H1 (cell line): ENCODE results near the gene NT5C. TPM values are rescaled to one million over a fixed set of nuclear protein-coding genes. Genes with fewer than 3 reads are reported as not detected.

ENCODE experiments used
- CTCF ChIA-PET: fragments of 300-600 bp; sonication (Branson Sonifier 250); formaldehyde crosslinking; loops from one replicate; lab custom pipeline; 2021; ENCODE audit not compliant: partially characterized antibody; lab: Charles Lee
- POLR2A ChIA-PET: fragments of 300-600 bp; sonication (Branson Sonifier 250); formaldehyde crosslinking; loops from one replicate; lab custom pipeline; 2021; ENCODE audit warnings: inconsistent platforms; ENCODE audit not compliant: partially characterized antibody; lab: Charles Lee
- DNase-seq, 2 experiments: peaks; one replicate each; pipeline versions ENCODE4 v3.0.0 to v3.0.0-alpha.2; 2010 to 2022; ENCODE audit warnings: low spot score in 2 of 2, low read depth in 1 of 2, mixed read lengths in 1 of 2
- FAIRE-seq: peaks from 2 replicates; lab custom pipeline; 2011; peaks lifted over from hg19 to GRCh38; lab: Jason Lieb, UNC
- H2AFZ ChIP-seq: 2 replicates; pipeline ENCODE4 v1.8.1; 2012; ENCODE audit warnings: low read length, inconsistent platforms
- H2AK5ac ChIP-seq: 2 replicates; pipeline ENCODE4 v1.6.1; 2013; ENCODE audit warnings: low read depth, low read length
- H2BK120ac ChIP-seq: replicated peaks from 2 replicates; pipeline ENCODE3; 2013; ENCODE audit warnings: low read depth, low read length, inconsistent platforms
- H2BK12ac ChIP-seq: 2 replicates; pipeline ENCODE4 v1.6.1; 2013; ENCODE audit warnings: low read depth, low read length
- H2BK15ac ChIP-seq: 2 replicates; pipeline ENCODE4 v1.6.1; 2013; ENCODE audit warnings: low read length
- H2BK20ac ChIP-seq: 2 replicates; pipeline ENCODE4 v1.6.1; 2013; ENCODE audit warnings: low read length
- H2BK5ac ChIP-seq: 2 replicates; pipeline ENCODE4 v1.6.1; 2013; ENCODE audit warnings: low read depth, low read length
- H3K14ac ChIP-seq: 2 replicates; pipeline ENCODE4 v1.6.1; 2013; ENCODE audit warnings: inconsistent platforms; ENCODE audit not compliant: insufficient read length
- H3K18ac ChIP-seq: 2 replicates; pipeline ENCODE4 v1.6.1; 2013; ENCODE audit warnings: low read length; ENCODE audit errors: extremely low read depth
- H3K23ac ChIP-seq: 2 replicates; pipeline ENCODE4 v1.6.1; 2013; ENCODE audit warnings: inconsistent platforms; ENCODE audit not compliant: insufficient read length
- H3K23me2 ChIP-seq: 2 replicates; pipeline ENCODE4 v1.6.1; 2013; ENCODE audit warnings: low read depth, low read length
- H3K27ac ChIP-seq: 2 replicates; pipeline ENCODE4 v1.6.1; 2011; ENCODE audit warnings: low read depth, low read length, inconsistent platforms
- H3K27me3 ChIP-seq, 4 experiments: replicated peaks in 1 of 4; 1 replicate in 1 of 4; 2 replicates in 3 of 4; pipeline versions ENCODE4 v1.6.1 to v1.8.1; 2011 to 2013; ENCODE audit warnings: low read length in 3 of 4, mild to moderate bottlenecking in 3 of 4, inconsistent platforms in 2 of 4, mixed read lengths in 2 of 4, moderate library complexity in 1 of 4; ENCODE audit not compliant: control insufficient read depth in 3 of 4, insufficient read depth in 3 of 4; ENCODE audit errors: extremely low read depth in 1 of 4
- H3K36me3 ChIP-seq, 4 experiments: 2 replicates each; pipeline versions ENCODE4 v1.6.1 to v1.8.1; 2011 to 2013; ENCODE audit warnings: mild to moderate bottlenecking in 4 of 4, low read length in 3 of 4, moderate library complexity in 2 of 4, control low read depth in 1 of 4, inconsistent platforms in 1 of 4; ENCODE audit not compliant: insufficient read depth in 4 of 4, control insufficient read depth in 2 of 4
- H3K4ac ChIP-seq: replicated peaks from 2 replicates; pipeline ENCODE3; 2013; ENCODE audit warnings: low read length, low read depth, mixed read lengths, inconsistent platforms; ENCODE audit not compliant: insufficient read length
- H3K4me1 ChIP-seq, 4 experiments: replicated peaks in 1 of 4; 1 replicate in 1 of 4; 2 replicates in 3 of 4; pipeline versions ENCODE4 v1.6.1 to v1.8.1; 2011 to 2013; ENCODE audit warnings: low read length in 3 of 4, inconsistent platforms in 2 of 4, mixed read lengths in 1 of 4; ENCODE audit not compliant: insufficient read depth in 4 of 4, control insufficient read depth in 3 of 4
- H3K4me2 ChIP-seq, 2 experiments: 2 replicates each; pipeline versions ENCODE4 v1.6.1 to v1.8.1; 2011 to 2013; ENCODE audit warnings: low read depth in 2 of 2, low read length in 2 of 2, control low read depth in 1 of 2, inconsistent platforms in 1 of 2, mild to moderate bottlenecking in 1 of 2; ENCODE audit not compliant: insufficient read depth in 1 of 2
- H3K4me3 ChIP-seq, 4 experiments: fragments of 200-600, 300-600 bp in 1 of 4; sonication (generic), shearing (Covaris generic), sonication (Bioruptor Twin) in 1 of 4; 2 replicates each; pipeline versions ENCODE4 v1.5.1 to v1.8.1; 2011 to 2016; ENCODE audit warnings: low read length in 4 of 4, low read depth in 3 of 4, control low read depth in 2 of 4, inconsistent platforms in 2 of 4, mild to moderate bottlenecking in 2 of 4, mixed read lengths in 1 of 4, moderate library complexity in 1 of 4; ENCODE audit not compliant: insufficient read depth in 2 of 4; ENCODE audit errors: extremely low read depth in 1 of 4
- H3K56ac ChIP-seq: replicated peaks from 2 replicates; pipeline ENCODE3; 2013; ENCODE audit warnings: low read depth, mild to moderate bottlenecking, mixed read lengths, low read length, inconsistent platforms; ENCODE audit not compliant: insufficient read length
- H3K79me1 ChIP-seq: 2 replicates; pipeline ENCODE4 v1.6.1; 2013; ENCODE audit warnings: low read depth, low read length, control low read depth
- H3K79me2 ChIP-seq, 2 experiments: 2 replicates each; pipeline versions ENCODE4 v1.6.1 to v1.8.1; 2012 to 2013; ENCODE audit warnings: low read length in 2 of 2, mild to moderate bottlenecking in 2 of 2, inconsistent platforms in 1 of 2; ENCODE audit not compliant: insufficient read depth in 2 of 2, control insufficient read depth in 1 of 2
- H3K9ac ChIP-seq, 4 experiments: replicated peaks in 1 of 4; 1 replicate in 1 of 4; 2 replicates in 3 of 4; pipeline versions ENCODE4 v1.6.1 to v1.8.1; 2011 to 2013; ENCODE audit warnings: low read depth in 3 of 4, low read length in 3 of 4, control low read depth in 2 of 4, mild to moderate bottlenecking in 2 of 4, moderate library complexity in 2 of 4, inconsistent platforms in 1 of 4; ENCODE audit errors: extremely low read depth in 1 of 4
- H3K9me3 ChIP-seq, 2 experiments: 2 replicates each; pipeline versions ENCODE4 v1.6.1 to v1.8.1; 2012 to 2013; ENCODE audit warnings: mild to moderate bottlenecking in 2 of 2, moderate library complexity in 2 of 2, control low read depth in 1 of 2, inconsistent platforms in 1 of 2, low read depth in 1 of 2, low read length in 1 of 2, mixed read lengths in 1 of 2; ENCODE audit not compliant: insufficient read depth in 2 of 2
- H4K20me1 ChIP-seq, 2 experiments: replicated peaks in 1 of 2; 2 replicates each; pipeline versions ENCODE3 to v1.8.1; 2011 to 2013; ENCODE audit warnings: inconsistent platforms in 2 of 2, low read length in 2 of 2, mild to moderate bottlenecking in 1 of 2; ENCODE audit not compliant: insufficient read depth in 2 of 2, control insufficient read depth in 1 of 2
- H4K5ac ChIP-seq: 2 replicates; pipeline ENCODE4 v1.6.1; 2013; ENCODE audit warnings: low read length, low read depth, mixed read lengths, inconsistent platforms; ENCODE audit not compliant: insufficient read length
- H4K8ac ChIP-seq: 2 replicates; pipeline ENCODE4 v1.8.0; 2013; ENCODE audit warnings: mild to moderate bottlenecking, moderate library complexity, low read length, inconsistent platforms; ENCODE audit not compliant: insufficient read depth; ENCODE audit errors: extremely low read depth
- H4K91ac ChIP-seq: replicated peaks from 2 replicates; pipeline ENCODE3; 2013; ENCODE audit warnings: low read length, mixed read lengths, inconsistent platforms; ENCODE audit not compliant: insufficient read length
- BACH1 ChIP-seq: IDR thresholded peaks from 2 replicates; pipeline ENCODE4 v1.6.1; 2012; ENCODE audit warnings: low read length, improper control_type of control experiment
- CBX8 ChIP-seq: fragments of 300-800, 300-1000 bp; sonication (generic); IDR thresholded peaks from 2 replicates; pipeline ENCODE4 v1.7.1; 2016; ENCODE audit warnings: low read depth, low read length, borderline replicate concordance
- EP300 ChIP-seq, 2 experiments: IDR thresholded peaks; 1 replicate in 1 of 2; 2 replicates in 1 of 2; pipeline ENCODE4 v1.6.1; 2011 to 2012; ENCODE audit warnings: low read depth in 2 of 2, low read length in 2 of 2, mild to moderate bottlenecking in 2 of 2, borderline replicate concordance in 1 of 2, inconsistent platforms in 1 of 2, moderate library complexity in 1 of 2
- HDAC6 ChIP-seq: IDR thresholded peaks from one replicate; pipeline ENCODE4 v1.7.1; 2012; ENCODE audit warnings: low read depth, mild to moderate bottlenecking, inconsistent platforms, low read length, moderate library complexity
- KDM1A ChIP-seq: fragments of 200-600, 300-600 bp; sonication (generic); IDR thresholded peaks from 2 replicates; pipeline ENCODE4 v1.7.1; 2016; ENCODE audit warnings: mild to moderate bottlenecking, low read length, borderline replicate concordance
- KDM5A ChIP-seq: fragments of 200-600 bp; IDR thresholded peaks from 2 replicates; pipeline ENCODE4 v1.7.1; 2012; ENCODE audit warnings: mild to moderate bottlenecking, low read length, inconsistent platforms, mixed read lengths
- NRF1 ChIP-seq: IDR thresholded peaks from 2 replicates; pipeline ENCODE4 v1.6.1; 2011; ENCODE audit warnings: mild to moderate bottlenecking, low read depth, low read length, improper control_type of control experiment
- PHF8 ChIP-seq: fragments of 200-600 bp; sonication (generic); conservative IDR thresholded peaks from 2 replicates; pipeline ENCODE4 v1.7.1; 2012; ENCODE audit warnings: low read depth, mild to moderate bottlenecking, inconsistent platforms, low read length, moderate library complexity
- SP1 ChIP-seq: IDR thresholded peaks from 2 replicates; pipeline ENCODE4 v1.6.1; 2011; ENCODE audit warnings: low read depth, low read length
- SRF ChIP-seq: IDR thresholded peaks from 2 replicates; pipeline ENCODE4 v1.6.1; 2011; ENCODE audit warnings: mild to moderate bottlenecking, low read depth, low read length, moderate library complexity
- WGBS, 2 experiments: shearing (Covaris generic) in 1 of 2; methylation state at CpG; one replicate each; pipeline versions ENCODE4 v1.1.6 to v1.1.7; 2013 to 2015; ENCODE audit warnings: low lambda C conversion rate in 2 of 2, mixed read lengths in 2 of 2, inconsistent platforms in 1 of 2, low coverage in 1 of 2, missing lambda C conversion rate in 1 of 2; ENCODE audit not compliant: insufficient replicate concordance in 2 of 2, insufficient coverage in 1 of 2, insufficient read length in 1 of 2; ENCODE audit errors: extremely low coverage in 1 of 2, missing lambda C conversion rate in 1 of 2; 5-methylcytosine and 5-hydroxymethylcytosine counted together
- polyA plus RNA-seq, 7 experiments: library from polyadenylated mRNA; depleted of rRNA in 3 of 7; stranded (reverse) in 5 of 7; unstranded in 2 of 7; fragments of >200 nt in 5 of 7; fragments of 200-250 nt in 2 of 7; gene quantifications; 1 replicate in 5 of 7; 2 replicates in 1 of 7; 4 replicates in 1 of 7; pipeline versions ENCODE4 v1.2.1 to v1.2.3, GENCODE V29; 2011 to 2013; ENCODE audit warnings: missing spikeins in 2 of 7, mixed read lengths in 2 of 7
- total RNA-seq: library from RNA; stranded (reverse); fragmentation: NEBNext Ultra II Directional; extraction: Animal tissue kit (Norgen Biotek cat#: 25700); gene quantifications from 2 replicates; pipeline ENCODE4 v1.2.1, GENCODE V29; 2021

Gene NT5C
- total and polyA plus RNA-seq, 2 of the 8 experiments (the other 6 are each of a cell fraction or from before 2014, with no cell fraction given): 52.1 to 66.4 TPM

GRCh38 chr17:75116737-75117136 is 14.8 kb downstream of the NT5C start:
- H2BK15ac ChIP-seq: no peak overlapping the region
- peaks cover 0 to under 1% of the 10 kb centered on the region in 2 experiments; a peak in 1 of 4 replicates for H3K79me2 ChIP-seq
- H3K9me3 ChIP-seq: no peaks in the 10 kb centered on the region
- no peak overlapping the region for H3K56ac ChIP-seq
- no peaks in the 10 kb centered on the region for H4K20me1 ChIP-seq
- DNase-seq: no peak
- no peak overlapping the region for H3K18ac ChIP-seq
- no peak overlapping the region for H2BK120ac ChIP-seq
- no peak overlapping the region for H2AK5ac ChIP-seq
- H4K8ac ChIP-seq: no peak overlapping the region
- no peak for TF ChIP-seq BACH1
- no peak for TF ChIP-seq NRF1
- TF ChIP-seq KDM5A: no peak
- no peak for TF ChIP-seq PHF8
- TF ChIP-seq CBX8: no peak
- no peak for TF ChIP-seq SRF
- no peak for TF ChIP-seq SP1
- TF ChIP-seq KDM1A: no peak
- TF ChIP-seq EP300 (IDR thresholded peaks at IDR 0.05; ENCODE audit: borderline replicate concordance in 1 of 2, low read depth in 2 of 2, low read length in 2 of 2): no peak
- no peak for TF ChIP-seq HDAC6
- TF ChIP-seq, all 59 proteins: peak for 0
- Histone ChIP-seq H2AFZ (no peak overlapping the region), H4K5ac (no peak overlapping the region), H3K27ac (no peak overlapping the region), H3K23me2 (no peaks in the 10 kb centered on the region), H3K9ac (no peak overlapping the region), H3K4me3 (no peak overlapping the region), H4K91ac (no peak overlapping the region), H3K14ac (no peak overlapping the region), H2BK5ac (no peak overlapping the region), H3K4me1 (no peaks in the 10 kb centered on the region; a peak in 1 of 7 replicates), H2BK20ac (no peak overlapping the region), H3K23ac (no peak overlapping the region), H3K36me3 (no peaks in the 10 kb centered on the region), H3K4ac (no peak overlapping the region), H3K27me3 (no peaks in the 10 kb centered on the region), H2BK12ac (no peak overlapping the region), H3K4me2 (no peak overlapping the region), H3K79me1 (no peaks in the 10 kb centered on the region; the same call in 1 of the 2 replicates)
- CTCF ChIA-PET: interaction anchor here (0.7 to 9.6 kb wide), 10 partner anchors 10 to 254 kb away, joined by 3 to 239 read pairs (median 6); partner anchors contain the start of gene NT5C
- POLR2A ChIA-PET: interaction anchor here (0.7 to 8.9 kb wide), 5 partner anchors 12 to 64 kb away, joined by 3 to 134 read pairs (median 3); partner anchors contain the start of genes JPT1 and NT5C
- 95% methylated on average over 9 of the region's 9 CpGs; no CpG with 5 or more reads in 1 of the 2 experiments for WGBS, 2 experiments
- no peak for FAIRE-seq
